MCF 10A (cell line): Measurements from ENCODE around the gene VAMP4. TPM values are rescaled to one million over a fixed set of nuclear protein-coding genes. Genes with fewer than 3 reads are reported as not detected.

Experiments
- BruUV-seq: library from RNA; stranded (reverse); fragments of 400-500 nt; replicated peaks from 2 replicates; lab custom pipeline; 2021; lab: Mats Ljungman, UMichigan
- CTCF ChIA-PET: fragments of 300-600 bp; sonication (Branson Sonifier 250); formaldehyde crosslinking; extraction: SDS; loops from one replicate; lab custom pipeline; 2021; ENCODE audit warnings: antibody characterized with exemption, inconsistent platforms; lab: Yijun Ruan, JAX
- POLR2A ChIA-PET: fragments of 300-600, 350-650 bp; sonication (Branson Sonifier 250); formaldehyde crosslinking; extraction: SDS; loops from one replicate; lab custom pipeline; 2020; ENCODE audit warnings: antibody characterized with exemption, inconsistent platforms; lab: Yijun Ruan, JAX
- DNase-seq: peaks from one replicate; pipeline ENCODE4 v3.0.0-alpha.2; 2018; ENCODE audit not compliant: unreplicated experiment
- H3K27ac Mint-ChIP-seq: one replicate; pipeline ENCODE4 v1.8.0; 2022; ENCODE audit warnings: mild to moderate bottlenecking, low read depth, mixed read lengths; ENCODE audit not compliant: unreplicated experiment
- H3K27me3 Mint-ChIP-seq: one replicate; pipeline ENCODE4 v1.8.0; 2022; ENCODE audit warnings: mixed read lengths; ENCODE audit not compliant: insufficient read depth, unreplicated experiment
- H3K36me3 Mint-ChIP-seq: one replicate; pipeline ENCODE4 v1.8.0; 2022; ENCODE audit warnings: mild to moderate bottlenecking, moderate library complexity, mixed read lengths; ENCODE audit not compliant: insufficient read depth, unreplicated experiment
- H3K4me1 Mint-ChIP-seq: one replicate; pipeline ENCODE4 v1.8.0; 2022; ENCODE audit warnings: mixed read lengths; ENCODE audit not compliant: insufficient read depth, unreplicated experiment
- H3K4me3 Mint-ChIP-seq: one replicate; pipeline ENCODE4 v1.8.0; 2022; ENCODE audit warnings: mild to moderate bottlenecking, moderate library complexity, mixed read lengths; ENCODE audit not compliant: unreplicated experiment
- H3K9me3 Mint-ChIP-seq: one replicate; pipeline ENCODE4 v1.8.0; 2022; ENCODE audit warnings: mixed read lengths; ENCODE audit not compliant: unreplicated experiment
- intact Hi-C: fragments of 100-400 bp; cut with micrococcal nuclease; formaldehyde crosslinking; loops from 2 replicates; pipeline ENCODE4 v1.14.1; 2022
- total RNA-seq: library from RNA; stranded (reverse); gene quantifications from 2 replicates; pipeline ENCODE4 v1.2.3, GENCODE V29; 2022
- TF ChIP-seq, protein P1 (sequence below): fragments of 200-600 bp; IDR thresholded peaks from one replicate; pipeline ENCODE4 v1.8.0; 2022; ENCODE audit warnings: antibody characterized with exemption, mild to moderate bottlenecking; ENCODE audit not compliant: unreplicated experiment

The VAMP4 gene
- total RNA-seq, 1 experiment from 2014 or later, result 20.2 TPM

DNA sequence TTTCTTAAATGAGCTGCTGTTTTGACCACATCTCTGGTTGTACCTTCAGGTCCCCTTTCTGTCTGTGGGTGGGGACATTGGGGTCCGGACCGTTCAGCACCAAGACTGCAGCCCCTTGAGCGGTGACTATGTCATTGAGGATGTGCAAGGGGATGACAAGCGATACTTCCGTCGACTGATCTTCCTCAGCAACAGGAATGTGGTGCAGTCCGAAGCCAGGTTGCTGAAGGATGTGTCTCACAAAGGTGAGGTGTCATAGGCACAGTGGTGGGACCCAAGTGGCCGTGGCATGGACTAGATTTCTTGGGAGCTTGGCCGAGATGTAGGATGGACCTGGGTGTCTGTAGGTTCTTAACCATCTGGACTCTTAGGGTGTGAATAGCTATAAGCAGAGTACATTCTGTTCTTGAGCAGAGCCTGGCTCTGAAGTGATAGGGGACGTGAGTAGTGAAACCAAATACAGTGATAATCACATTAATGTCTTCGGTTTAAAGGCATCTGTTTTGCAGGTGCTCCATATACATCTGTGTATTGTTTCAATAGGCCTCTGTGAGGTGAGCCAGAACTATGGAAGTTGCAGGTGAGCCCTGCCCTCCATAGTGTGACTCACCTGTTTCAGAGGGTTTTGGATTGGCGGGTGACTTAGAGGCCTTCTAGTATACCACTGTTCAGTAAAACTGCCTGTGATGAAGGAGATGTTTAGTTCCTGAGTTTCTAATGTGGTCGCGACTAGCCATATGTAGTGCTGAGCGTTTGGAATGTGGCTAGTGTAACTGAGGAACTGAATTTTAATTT lies 46.0 kb upstream of the VAMP4 start:
- intact Hi-C loops, result loop anchor here (10.0 kb wide), 1 partner anchor 567 kb away; no protein-coding TSS in a partner anchor
- CTCF ChIA-PET, result interaction anchor here (0.5 to 30.8 kb wide), 6 partner anchors 13 to 194 kb away, joined by 3 to 1502 read pairs (median 5); no protein-coding TSS in a partner anchor
- Mint-ChIP-seq H3K9me3 (no peaks in the 10 kb centered on the region), H3K4me1 (peaks cover 45% of the 10 kb centered on the region), H3K36me3 (peaks cover 72% of the 10 kb centered on the region), H3K4me3 (no peak overlapping the region), H3K27ac (peak overlapping the region; percentile 67), H3K27me3 (no peaks in the 10 kb centered on the region)
- TF ChIP-seq, protein P1, sequence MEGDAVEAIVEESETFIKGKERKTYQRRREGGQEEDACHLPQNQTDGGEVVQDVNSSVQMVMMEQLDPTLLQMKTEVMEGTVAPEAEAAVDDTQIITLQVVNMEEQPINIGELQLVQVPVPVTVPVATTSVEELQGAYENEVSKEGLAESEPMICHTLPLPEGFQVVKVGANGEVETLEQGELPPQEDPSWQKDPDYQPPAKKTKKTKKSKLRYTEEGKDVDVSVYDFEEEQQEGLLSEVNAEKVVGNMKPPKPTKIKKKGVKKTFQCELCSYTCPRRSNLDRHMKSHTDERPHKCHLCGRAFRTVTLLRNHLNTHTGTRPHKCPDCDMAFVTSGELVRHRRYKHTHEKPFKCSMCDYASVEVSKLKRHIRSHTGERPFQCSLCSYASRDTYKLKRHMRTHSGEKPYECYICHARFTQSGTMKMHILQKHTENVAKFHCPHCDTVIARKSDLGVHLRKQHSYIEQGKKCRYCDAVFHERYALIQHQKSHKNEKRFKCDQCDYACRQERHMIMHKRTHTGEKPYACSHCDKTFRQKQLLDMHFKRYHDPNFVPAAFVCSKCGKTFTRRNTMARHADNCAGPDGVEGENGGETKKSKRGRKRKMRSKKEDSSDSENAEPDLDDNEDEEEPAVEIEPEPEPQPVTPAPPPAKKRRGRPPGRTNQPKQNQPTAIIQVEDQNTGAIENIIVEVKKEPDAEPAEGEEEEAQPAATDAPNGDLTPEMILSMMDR, result no peak
- BruUV-seq, result no TSS peak
- peak; percentile 24 for DNase-seq
- POLR2A ChIA-PET, result no interaction called here

DNA sequence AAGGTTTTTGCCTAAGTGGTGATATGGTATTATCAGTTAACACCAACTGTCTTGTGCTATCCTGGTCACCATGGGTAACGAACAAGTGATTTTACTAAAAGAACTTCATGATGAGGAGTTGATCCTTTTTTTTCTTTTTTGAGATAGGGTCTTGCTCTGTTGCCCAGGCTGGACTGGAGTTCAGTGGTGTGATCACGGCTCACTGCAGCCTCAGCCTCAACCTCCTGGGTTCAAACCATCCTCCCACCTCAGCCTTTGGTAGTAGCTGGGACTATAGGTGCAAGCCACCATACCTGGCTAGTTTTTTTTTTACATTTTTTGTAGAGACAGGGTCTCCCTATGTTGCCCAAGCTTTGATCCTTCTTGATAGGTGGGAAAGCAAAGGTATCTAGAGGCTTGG lies 44.7 kb upstream of the VAMP4 start:
- intact Hi-C loops, result loop anchor here (10.0 kb wide), 1 partner anchor 568 kb away; no protein-coding TSS in a partner anchor
- POLR2A ChIA-PET, result interaction anchor here (12.6 kb wide), 1 partner anchor 46 kb away, joined by 307 read pairs; the partner anchor contains the start of gene VAMP4
- BruUV-seq, result no TSS peak
- TF ChIP-seq, protein P1, result no peak
- CTCF ChIA-PET, result interaction anchor here (1.2 to 30.8 kb wide), 5 partner anchors 14 to 196 kb away, joined by 3 to 1502 read pairs (median 7); no protein-coding TSS in a partner anchor
- H3K27me3 Mint-ChIP-seq, result no peaks in the 10 kb centered on the region
- H3K9me3 Mint-ChIP-seq, result no peaks in the 10 kb centered on the region
- H3K27ac Mint-ChIP-seq, result peak overlapping the region; percentile 37
- peaks cover 72% of the 10 kb centered on the region for H3K36me3 Mint-ChIP-seq
- no peak overlapping the region for H3K4me3 Mint-ChIP-seq
- H3K4me1 Mint-ChIP-seq, result peaks cover 50% of the 10 kb centered on the region
- no peak for DNase-seq

DNA sequence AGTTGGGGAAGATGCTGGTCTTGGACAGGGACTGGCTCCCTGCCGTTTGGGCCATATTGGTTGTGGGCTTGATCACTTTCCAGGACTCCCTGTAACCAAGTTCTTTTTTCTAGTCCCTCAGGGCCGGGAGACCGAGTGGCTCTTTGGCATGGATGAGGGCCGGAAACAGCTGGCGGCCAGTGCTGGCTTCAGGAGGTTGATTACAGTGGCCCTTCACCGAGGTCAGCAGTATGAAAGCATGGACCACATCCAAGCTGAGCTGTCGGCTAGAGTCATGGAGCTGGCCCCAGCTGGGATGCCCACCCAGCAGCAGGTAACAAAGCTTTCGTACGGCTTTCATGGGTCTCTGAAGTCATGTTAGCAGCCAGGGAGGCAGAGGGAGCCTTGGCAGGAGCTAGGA lies 43.9 kb upstream of the VAMP4 start:
- CTCF ChIA-PET, result interaction anchor here (0.6 to 30.8 kb wide), 7 partner anchors 11 to 614 kb away, joined by 3 to 1502 read pairs (median 3); no protein-coding TSS in a partner anchor
- POLR2A ChIA-PET, result interaction anchor here (12.6 kb wide), 1 partner anchor 45 kb away, joined by 307 read pairs; the partner anchor contains the start of gene VAMP4
- BruUV-seq, result no TSS peak
- Mint-ChIP-seq H3K27ac (peak overlapping the region; percentile 37), H3K4me3 (no peak overlapping the region), H3K36me3 (peaks cover 65% of the 10 kb centered on the region), H3K27me3 (no peaks in the 10 kb centered on the region), H3K9me3 (no peaks in the 10 kb centered on the region), H3K4me1 (peaks cover 52% of the 10 kb centered on the region)
- TF ChIP-seq, protein P1, result no peak
- intact Hi-C loops, result loop anchor here (10.0 kb wide), 1 partner anchor 569 kb away; no protein-coding TSS in a partner anchor
- no peak for DNase-seq

DNA sequence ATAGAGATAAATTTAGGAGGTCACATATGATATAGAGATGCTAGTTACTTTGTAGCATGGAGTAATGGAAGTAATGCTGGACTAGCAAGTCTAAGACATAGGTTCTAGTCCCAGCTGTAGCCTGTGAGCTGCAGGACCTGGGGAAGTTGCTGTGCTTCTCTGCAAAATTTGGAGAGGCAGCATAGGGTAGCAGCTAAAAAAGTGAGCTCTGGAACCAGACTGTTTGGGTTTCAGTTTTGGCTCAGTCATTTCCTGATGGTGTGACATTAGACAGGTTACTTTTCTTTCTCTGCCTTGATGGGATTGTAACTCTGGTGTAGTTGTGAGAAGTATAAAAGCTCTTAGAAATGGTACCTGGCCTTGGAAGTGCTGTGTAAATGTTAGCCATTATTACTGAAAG lies 42.9 kb upstream of the VAMP4 start:
- TF ChIP-seq, protein P1, result no peak
- no TSS peak for BruUV-seq
- no peak for DNase-seq
- Mint-ChIP-seq H3K4me1 (peaks cover 54% of the 10 kb centered on the region), H3K4me3 (no peak overlapping the region), H3K27me3 (no peaks in the 10 kb centered on the region), H3K9me3 (no peaks in the 10 kb centered on the region), H3K27ac (no peak overlapping the region), H3K36me3 (peaks cover 55% of the 10 kb centered on the region)
- intact Hi-C loops, result loop anchor here (10.0 kb wide), 1 partner anchor 570 kb away; no protein-coding TSS in a partner anchor
- ChIA-PET CTCF (interaction anchor here (1.4 to 30.8 kb wide), 4 partner anchors 12 to 198 kb away, joined by 3 to 1502 read pairs (median 42); no protein-coding TSS in a partner anchor), POLR2A (interaction anchor here (0.7 to 12.6 kb wide), 2 partner anchors 44 to 370 kb away, joined by 4 to 307 read pairs; partner anchors contain the start of gene VAMP4)
